ENCODE data around the gene SET.
"Not testable (repeated sequence)": the region's sequence is repeated elsewhere in the genome, so short reads cannot be mapped to it uniquely, and the experiment has no call there.

SET gene

GRCh38 chr9:128643519-128644300 lies 45.3 kb upstream of the SET start:
- Histone ChIP-seq H2AFZ (ENCODE audit: low read depth, low read length, severe bottlenecking) (peak overlapping the region; percentile 44), H3K79me2 (ENCODE audit: insufficient read depth, low read length) (peaks cover 10% of the 10 kb centered on the region; the same call in 1 of the 2 replicates), H3K9me2 (replicated peaks; ENCODE audit: insufficient read depth, low read length) (no peaks in the 10 kb centered on the region), H3K9me3 (ENCODE audit: insufficient read depth, low read length) (no peaks in the 10 kb centered on the region), H3K9ac (ENCODE audit: low read length) (peak overlapping the region; percentile 40; the same call in 1 of the 2 replicates), H3K36me3 (ENCODE audit: low read length) (no peaks in the 10 kb centered on the region), H3K4me2 (ENCODE audit: low read depth, low read length, poor library complexity, severe bottlenecking) (peak overlapping the region; percentile 45), H3K27me3 (ENCODE audit: low read length) (no peaks in the 10 kb centered on the region), H3K4me3 (ENCODE audit: insufficient read depth, low read length, poor library complexity, severe bottlenecking) (no peak overlapping the region), H3F3A (ENCODE audit: insufficient read depth) (peaks cover 11% of the 10 kb centered on the region), H4K20me1 (ENCODE audit: low read depth, low read length) (no peaks in the 10 kb centered on the region), H3K27ac (ENCODE audit: low read depth, low read length) (peak overlapping the region; percentile 58)
- TF ChIP-seq, protein P1, sequence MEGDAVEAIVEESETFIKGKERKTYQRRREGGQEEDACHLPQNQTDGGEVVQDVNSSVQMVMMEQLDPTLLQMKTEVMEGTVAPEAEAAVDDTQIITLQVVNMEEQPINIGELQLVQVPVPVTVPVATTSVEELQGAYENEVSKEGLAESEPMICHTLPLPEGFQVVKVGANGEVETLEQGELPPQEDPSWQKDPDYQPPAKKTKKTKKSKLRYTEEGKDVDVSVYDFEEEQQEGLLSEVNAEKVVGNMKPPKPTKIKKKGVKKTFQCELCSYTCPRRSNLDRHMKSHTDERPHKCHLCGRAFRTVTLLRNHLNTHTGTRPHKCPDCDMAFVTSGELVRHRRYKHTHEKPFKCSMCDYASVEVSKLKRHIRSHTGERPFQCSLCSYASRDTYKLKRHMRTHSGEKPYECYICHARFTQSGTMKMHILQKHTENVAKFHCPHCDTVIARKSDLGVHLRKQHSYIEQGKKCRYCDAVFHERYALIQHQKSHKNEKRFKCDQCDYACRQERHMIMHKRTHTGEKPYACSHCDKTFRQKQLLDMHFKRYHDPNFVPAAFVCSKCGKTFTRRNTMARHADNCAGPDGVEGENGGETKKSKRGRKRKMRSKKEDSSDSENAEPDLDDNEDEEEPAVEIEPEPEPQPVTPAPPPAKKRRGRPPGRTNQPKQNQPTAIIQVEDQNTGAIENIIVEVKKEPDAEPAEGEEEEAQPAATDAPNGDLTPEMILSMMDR (IDR thresholded peaks at IDR 0.05; ENCODE audit: insufficient read depth, low read length, poor library complexity, severe bottlenecking), result no peak
- TF ChIP-seq EZH2phosphoT487 (conservative IDR thresholded peaks at IDR 0.05; ENCODE audit: low read length), result no peak

DNA sequence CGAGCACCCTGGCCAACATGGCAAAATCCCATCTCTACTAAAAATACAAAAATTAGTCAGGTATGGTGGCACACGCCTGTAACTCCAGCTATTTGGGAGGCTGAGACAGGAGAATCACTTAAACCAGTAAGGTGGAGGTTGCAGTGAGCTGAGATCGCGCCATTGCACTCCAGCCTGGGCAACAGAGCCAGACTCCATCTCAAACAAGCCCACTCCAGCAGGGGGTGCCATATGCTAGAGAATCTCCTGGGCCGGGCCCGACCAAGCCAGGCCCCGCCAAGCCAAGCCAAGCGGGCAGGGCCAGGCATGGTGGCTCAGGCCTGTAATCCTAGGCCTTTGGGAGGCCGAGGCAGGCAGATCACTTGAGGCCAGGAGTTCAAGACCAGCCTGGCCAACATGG lies 40.8 kb upstream of the SET start:
- H3K4me2 ChIP-seq (ENCODE audit: low read depth, low read length, poor library complexity, severe bottlenecking); H3K4me3 ChIP-seq (ENCODE audit: insufficient read depth, low read length, poor library complexity, severe bottlenecking); H4K20me1 ChIP-seq (ENCODE audit: low read depth, low read length); H3K36me3 ChIP-seq (ENCODE audit: low read length); H3K9ac ChIP-seq (ENCODE audit: low read length); H3K9me3 ChIP-seq (ENCODE audit: insufficient read depth, low read length); H3K9me2 ChIP-seq (replicated peaks; ENCODE audit: insufficient read depth, low read length); H3K79me2 ChIP-seq (ENCODE audit: insufficient read depth, low read length); H3K27me3 ChIP-seq (ENCODE audit: low read length); H3K27ac ChIP-seq (ENCODE audit: low read depth, low read length); H2AFZ ChIP-seq (ENCODE audit: low read depth, low read length, severe bottlenecking): not testable (repeated sequence)
- peaks cover 11% of the 10 kb centered on the region for H3F3A ChIP-seq (ENCODE audit: insufficient read depth)

- H3K36me3 ChIP-seq (ENCODE audit: low read length), result no peaks in the 10 kb centered on the region
- H3K9me2 ChIP-seq (replicated peaks; ENCODE audit: insufficient read depth, low read length), result no peaks in the 10 kb centered on the region
- no peak overlapping the region for H3K4me2 ChIP-seq (ENCODE audit: low read depth, low read length, poor library complexity, severe bottlenecking)
- H3K79me2 ChIP-seq (ENCODE audit: insufficient read depth, low read length), result 0 out of 2 replicates have a peak, but pooled peaks cover 5% of the 10 kb centered on the region
- peaks cover 9% of the 10 kb centered on the region; the same call in 1 of the 2 replicates for H3F3A ChIP-seq (ENCODE audit: insufficient read depth)
- no peak overlapping the region for H2AFZ ChIP-seq (ENCODE audit: low read depth, low read length, severe bottlenecking)
- H3K4me3 ChIP-seq (ENCODE audit: insufficient read depth, low read length, poor library complexity, severe bottlenecking), result no peak overlapping the region
- no peaks in the 10 kb centered on the region for H3K27me3 ChIP-seq (ENCODE audit: low read length)
- TF ChIP-seq, protein P1 (IDR thresholded peaks at IDR 0.05; ENCODE audit: insufficient read depth, low read length, poor library complexity, severe bottlenecking), result no peak
- no peak for TF ChIP-seq EZH2phosphoT487 (conservative IDR thresholded peaks at IDR 0.05; ENCODE audit: low read length)
- no peak overlapping the region for H3K27ac ChIP-seq (ENCODE audit: low read depth, low read length)
- no peak overlapping the region for H3K9ac ChIP-seq (ENCODE audit: low read length)
- H4K20me1 ChIP-seq (ENCODE audit: low read depth, low read length), result no peaks in the 10 kb centered on the region
- H3K9me3 ChIP-seq (ENCODE audit: insufficient read depth, low read length), result no peaks in the 10 kb centered on the region
These were observed 37.2 kb upstream of the SET start for GRCh38 chr9:128651798-128652197.

GRCh38 chr9:128653908-128654307 lies 35.1 kb upstream of the SET start:
- Histone ChIP-seq H2AFZ (ENCODE audit: low read depth, low read length, severe bottlenecking) (no peak overlapping the region), H3F3A (ENCODE audit: insufficient read depth) (peaks cover 24% of the 10 kb centered on the region; the same call in 1 of the 2 replicates), H3K9me3 (ENCODE audit: insufficient read depth, low read length) (no peaks in the 10 kb centered on the region), H3K27me3 (ENCODE audit: low read length) (no peaks in the 10 kb centered on the region), H3K9me2 (replicated peaks; ENCODE audit: insufficient read depth, low read length) (no peaks in the 10 kb centered on the region), H3K27ac (ENCODE audit: low read depth, low read length) (no peak overlapping the region), H4K20me1 (ENCODE audit: low read depth, low read length) (no peaks in the 10 kb centered on the region), H3K79me2 (ENCODE audit: insufficient read depth, low read length) (0 out of 2 replicates have a peak, but pooled peaks cover 3% of the 10 kb centered on the region), H3K36me3 (ENCODE audit: low read length) (no peaks in the 10 kb centered on the region), H3K4me3 (ENCODE audit: insufficient read depth, low read length, poor library complexity, severe bottlenecking) (no peak overlapping the region), H3K9ac (ENCODE audit: low read length) (no peak overlapping the region), H3K4me2 (ENCODE audit: low read depth, low read length, poor library complexity, severe bottlenecking) (no peak overlapping the region)
- TF ChIP-seq EZH2phosphoT487 (conservative IDR thresholded peaks at IDR 0.05; ENCODE audit: low read length), result no peak
- TF ChIP-seq, protein P1 (IDR thresholded peaks at IDR 0.05; ENCODE audit: insufficient read depth, low read length, poor library complexity, severe bottlenecking), result no peak

Data from SU-DHL-6 (cell line).